Activated CD8-positive, alpha-beta memory T cell treated with anti-CD3 and anti-CD28 coated beads, Interleukin-2, amount 10 ng/mL, durations not matched to agents 7 days and 5 days (primary cell): Measurements from ENCODE around the gene EVC2. TPM values are rescaled to one million over a fixed set of nuclear protein-coding genes. Genes with fewer than 3 reads are reported as not detected.
"Not testable (repeated sequence)": the region's sequence is repeated elsewhere in the genome, so short reads cannot be mapped to it uniquely, and the experiment has no call there.

Experiments
- ATAC-seq: fragments of 150-1000 bp; cut with Tn5 transposase; one replicate; pipeline ENCODE4 v1.10.0; 2021; ENCODE audit warnings: moderate library complexity
- CTCF ChIA-PET: fragments of 350-600 bp; sonication (Branson Sonifier 250); formaldehyde crosslinking; loops from one replicate; lab custom pipeline; 2021; ENCODE audit warnings: antibody characterized with exemption; lab: Charles Lee
- DNase-seq: peaks from one replicate; pipeline ENCODE4 v3.0.0-alpha.2; 2020
- H3K27ac Mint-ChIP-seq: one replicate; pipeline ENCODE4 v1.8.0; 2021; ENCODE audit warnings: mild to moderate bottlenecking, mixed read lengths
- H3K27me3 Mint-ChIP-seq: one replicate; pipeline ENCODE4 v1.8.0; 2021; ENCODE audit warnings: mixed read lengths
- H3K36me3 Mint-ChIP-seq: one replicate; pipeline ENCODE4 v1.8.0; 2021; ENCODE audit warnings: mild to moderate bottlenecking, mixed read lengths
- H3K4me1 Mint-ChIP-seq: one replicate; pipeline ENCODE4 v1.8.0; 2021; ENCODE audit warnings: mixed read lengths
- H3K4me3 Mint-ChIP-seq: one replicate; pipeline ENCODE4 v1.8.0; 2021; ENCODE audit warnings: mild to moderate bottlenecking, moderate library complexity, mixed read lengths
- H3K9me3 Mint-ChIP-seq: one replicate; pipeline ENCODE4 v1.8.0; 2022; ENCODE audit warnings: low read depth, mixed read lengths
- total RNA-seq, 2 experiments: library from RNA; stranded (reverse); gene quantifications; one replicate each; pipeline ENCODE4 v1.2.3, GENCODE V29; 2021

EVC2 gene
- total RNA-seq, 2 experiments from 2014 or later: 1.3 to 1.4 TPM

DNA sequence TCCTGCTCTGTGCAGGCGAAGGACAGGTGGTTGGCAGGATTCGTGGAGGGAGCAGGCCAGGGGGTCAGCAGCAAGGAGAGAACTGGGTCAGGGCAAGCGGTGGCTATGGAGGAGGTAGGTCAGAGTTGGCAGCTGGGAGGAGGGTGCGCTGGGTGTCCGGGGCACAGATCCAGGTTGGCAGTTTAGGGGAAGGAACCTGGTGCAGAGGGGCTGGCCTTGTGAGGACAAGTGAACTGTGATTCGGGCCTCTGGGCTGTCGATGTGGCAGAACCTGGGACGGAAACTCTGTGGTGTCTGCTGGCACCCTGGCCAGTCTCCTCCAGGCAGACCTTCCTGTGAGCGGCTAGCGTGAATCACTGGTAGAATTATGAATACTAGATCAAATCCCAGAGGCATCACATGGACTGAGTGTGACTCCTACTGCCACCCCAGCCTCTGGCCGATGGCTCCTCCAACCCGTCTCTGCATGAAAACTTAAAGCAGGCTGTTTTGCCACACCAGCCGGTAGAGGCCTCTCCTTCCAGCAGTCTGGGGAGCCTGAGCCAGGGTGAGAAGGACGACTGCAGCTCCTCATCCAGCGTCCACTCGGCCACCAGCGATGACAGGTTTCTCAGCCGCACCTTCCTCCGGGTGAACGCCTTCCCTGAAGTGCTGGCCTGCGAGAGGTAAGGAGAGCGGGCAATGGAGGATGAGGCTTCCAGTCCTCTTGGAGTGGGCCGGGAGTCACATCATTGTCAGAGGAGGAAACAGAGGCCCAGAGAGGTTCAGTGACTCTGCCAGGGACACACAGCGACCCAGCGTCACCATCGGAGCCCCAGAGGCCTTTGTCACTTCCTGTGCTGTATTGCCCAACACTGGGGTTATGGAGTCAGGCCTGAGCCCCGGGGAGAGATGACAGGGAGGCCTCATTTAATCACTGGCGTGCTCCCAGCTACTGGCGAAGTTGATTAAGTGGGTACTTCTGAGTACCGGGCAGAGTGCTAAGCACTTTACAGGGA, 22.9 kb upstream of the EVC2 start:
- H3K4me1 Mint-ChIP-seq: no peaks in the 10 kb centered on the region
- peaks cover 7% of the 10 kb centered on the region for H3K9me3 Mint-ChIP-seq
- H3K27me3 Mint-ChIP-seq: no peaks in the 10 kb centered on the region
- peaks cover under 1% of the 10 kb centered on the region for H3K36me3 Mint-ChIP-seq
- ATAC-seq (no peak), DNase-seq (no peak)
- CTCF ChIA-PET: no interaction called here
- no peak overlapping the region for H3K27ac Mint-ChIP-seq
- no peak overlapping the region for H3K4me3 Mint-ChIP-seq

DNA sequence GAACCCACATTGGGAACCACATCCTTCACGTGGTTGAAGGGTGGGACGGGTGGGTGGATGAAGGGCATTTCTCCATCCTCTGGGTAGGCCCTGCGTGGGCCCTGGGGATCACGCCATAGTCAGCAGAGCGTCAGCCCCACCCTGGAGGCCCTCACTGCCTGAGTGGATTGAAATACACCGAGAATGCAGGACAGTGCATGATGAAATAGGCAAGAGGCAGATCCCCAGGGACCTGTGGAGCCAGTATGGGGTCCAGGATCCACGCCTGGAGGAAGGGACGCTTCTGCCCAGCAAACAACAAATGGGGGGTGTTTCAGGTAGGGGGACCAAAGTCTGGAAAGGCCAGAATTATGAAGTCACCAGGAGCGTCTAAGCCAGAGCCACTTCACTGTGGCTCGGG, 22.1 kb upstream of the EVC2 start:
- CTCF ChIA-PET: no interaction called here
- Mint-ChIP-seq H3K27ac (no peak overlapping the region), H3K9me3 (peaks cover 7% of the 10 kb centered on the region), H3K4me1 (no peaks in the 10 kb centered on the region), H3K36me3 (peaks cover 2% of the 10 kb centered on the region), H3K4me3 (no peak overlapping the region), H3K27me3 (no peaks in the 10 kb centered on the region)
- no peak for ATAC-seq
- no peak for DNase-seq

DNA sequence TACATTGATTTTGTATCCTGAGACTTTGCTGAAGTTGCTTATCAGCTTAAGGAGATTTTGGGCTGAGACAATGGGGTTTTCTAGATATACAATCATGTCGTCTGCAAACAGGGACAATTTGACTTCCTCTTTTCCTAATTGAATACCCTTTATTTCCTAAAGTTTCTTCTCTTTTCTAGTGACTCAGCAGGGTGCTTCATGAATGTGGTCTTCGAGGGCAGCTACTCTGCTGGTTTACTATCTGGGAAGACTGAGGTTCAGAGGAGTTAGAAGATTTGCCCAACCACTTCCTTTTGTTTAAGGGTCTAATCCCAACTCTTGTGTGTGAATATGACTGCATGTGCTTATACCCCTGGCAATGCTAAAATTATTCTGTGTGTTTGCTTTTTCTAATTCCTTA, 20.1 kb upstream of the EVC2 start:
- H3K9me3 Mint-ChIP-seq, ATAC-seq, H3K27ac Mint-ChIP-seq, H3K36me3 Mint-ChIP-seq, H3K4me3 Mint-ChIP-seq, DNase-seq, CTCF ChIA-PET, H3K27me3 Mint-ChIP-seq, H3K4me1 Mint-ChIP-seq: not testable (repeated sequence)

DNA sequence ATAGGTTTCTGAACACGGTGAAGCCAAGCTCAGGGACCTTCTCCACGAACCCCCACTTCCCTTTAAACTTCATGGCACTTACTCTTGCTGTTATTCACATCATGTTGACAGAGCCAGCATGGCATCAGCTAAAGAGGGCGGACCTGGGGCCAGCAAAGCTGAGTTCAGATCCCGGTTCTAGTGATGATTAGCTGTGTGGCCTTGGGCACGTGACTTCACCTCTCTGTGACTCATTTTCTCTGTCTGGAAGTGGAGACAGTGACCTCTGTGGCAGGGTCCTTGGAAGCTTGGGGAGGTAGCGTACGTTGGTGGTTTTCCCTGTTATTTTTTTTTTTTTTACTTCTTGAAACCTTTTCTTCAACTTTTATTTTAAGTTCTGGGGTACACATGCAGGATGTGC, 16.0 kb upstream of the EVC2 start:
- Mint-ChIP-seq H3K27ac (no peak overlapping the region), H3K27me3 (no peaks in the 10 kb centered on the region), H3K36me3 (peaks cover 2% of the 10 kb centered on the region), H3K4me1 (no peaks in the 10 kb centered on the region), H3K4me3 (no peak overlapping the region), H3K9me3 (peaks cover 6% of the 10 kb centered on the region)
- CTCF ChIA-PET: no interaction called here
- ATAC-seq (no peak), DNase-seq (no peak)

DNA sequence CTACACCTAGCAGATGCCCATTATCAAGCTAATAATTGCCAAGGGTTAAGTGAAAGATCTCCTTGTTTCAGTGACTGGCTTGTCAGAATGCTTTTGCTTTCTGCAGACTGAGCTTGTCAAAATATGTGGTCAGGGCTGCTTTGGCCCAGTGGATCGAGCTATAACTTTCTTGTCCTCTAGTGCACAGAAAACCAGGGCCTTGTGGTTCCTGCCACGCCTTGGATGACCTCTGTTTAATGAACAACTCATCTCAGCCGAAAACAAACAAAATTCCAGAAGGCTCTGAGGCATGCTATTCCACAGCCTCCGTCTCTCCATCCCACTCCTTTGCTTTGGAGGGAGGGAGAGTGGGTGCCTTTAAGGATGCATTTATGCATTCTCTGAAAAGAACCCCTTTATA, 14.0 kb upstream of the EVC2 start:
- no peak overlapping the region for H3K4me3 Mint-ChIP-seq
- CTCF ChIA-PET: no interaction called here
- ATAC-seq: no peak

DNA sequence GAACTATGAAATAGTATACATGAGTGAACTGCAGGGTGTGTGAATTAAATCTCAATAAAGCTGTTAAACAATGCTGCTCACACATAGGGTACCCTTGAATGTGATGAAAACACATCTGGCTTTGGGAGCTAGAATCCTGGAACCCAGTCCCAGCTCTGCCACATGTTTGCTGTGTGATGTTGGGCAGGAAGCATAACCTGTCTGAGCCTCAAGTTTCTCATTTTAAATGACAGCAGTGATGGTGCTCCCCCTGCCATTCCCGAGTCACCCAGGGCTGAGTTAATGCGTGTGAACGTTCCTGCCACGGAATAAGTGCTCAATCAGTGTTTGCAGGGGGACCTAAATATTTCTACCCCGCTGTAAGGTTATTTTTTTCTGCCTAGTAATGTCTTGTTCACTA, 13.6 kb upstream of the EVC2 start:
- H3K9me3 Mint-ChIP-seq: no peaks in the 10 kb centered on the region
- no peak overlapping the region for H3K27ac Mint-ChIP-seq
- DNase-seq: no peak
- no peak overlapping the region for H3K4me3 Mint-ChIP-seq
- H3K4me1 Mint-ChIP-seq: no peaks in the 10 kb centered on the region
- CTCF ChIA-PET: no interaction called here
- no peaks in the 10 kb centered on the region for H3K27me3 Mint-ChIP-seq
- H3K36me3 Mint-ChIP-seq: peaks cover 3% of the 10 kb centered on the region
- no peak for ATAC-seq

More for the DNA sequence above, 14.0 kb upstream of the EVC2 start:
- Mint-ChIP-seq H3K27ac (no peak overlapping the region), H3K27me3 (no peaks in the 10 kb centered on the region), H3K9me3 (no peaks in the 10 kb centered on the region), H3K36me3 (peaks cover 2% of the 10 kb centered on the region), H3K4me1 (no peaks in the 10 kb centered on the region)
- DNase-seq: no peak

DNA sequence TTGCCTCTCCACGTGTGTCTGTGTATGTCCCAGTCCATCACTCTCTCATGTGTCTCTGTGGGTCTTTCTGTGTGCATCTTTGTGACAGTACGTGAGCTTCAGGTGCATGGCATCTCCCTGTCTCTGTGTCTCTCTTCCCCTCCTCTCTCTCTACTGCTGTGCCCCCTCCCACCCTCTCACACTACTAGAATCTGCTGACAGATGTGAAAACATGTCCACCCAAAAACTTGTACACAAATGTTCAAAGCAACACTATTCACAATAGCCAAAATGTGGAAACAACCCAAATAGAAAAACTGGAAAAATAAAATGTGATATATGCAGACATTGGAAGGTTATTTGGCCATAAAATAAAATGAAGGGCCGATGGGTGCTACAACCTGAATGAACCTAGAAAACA, 12.6 kb upstream of the EVC2 start:
- no peak for ATAC-seq
- Mint-ChIP-seq H3K27ac (no peak overlapping the region), H3K9me3 (no peaks in the 10 kb centered on the region), H3K4me1 (no peaks in the 10 kb centered on the region), H3K4me3 (no peak overlapping the region), H3K27me3 (no peaks in the 10 kb centered on the region), H3K36me3 (peaks cover 1% of the 10 kb centered on the region)
- no peak for DNase-seq
- CTCF ChIA-PET: no interaction called here

DNA sequence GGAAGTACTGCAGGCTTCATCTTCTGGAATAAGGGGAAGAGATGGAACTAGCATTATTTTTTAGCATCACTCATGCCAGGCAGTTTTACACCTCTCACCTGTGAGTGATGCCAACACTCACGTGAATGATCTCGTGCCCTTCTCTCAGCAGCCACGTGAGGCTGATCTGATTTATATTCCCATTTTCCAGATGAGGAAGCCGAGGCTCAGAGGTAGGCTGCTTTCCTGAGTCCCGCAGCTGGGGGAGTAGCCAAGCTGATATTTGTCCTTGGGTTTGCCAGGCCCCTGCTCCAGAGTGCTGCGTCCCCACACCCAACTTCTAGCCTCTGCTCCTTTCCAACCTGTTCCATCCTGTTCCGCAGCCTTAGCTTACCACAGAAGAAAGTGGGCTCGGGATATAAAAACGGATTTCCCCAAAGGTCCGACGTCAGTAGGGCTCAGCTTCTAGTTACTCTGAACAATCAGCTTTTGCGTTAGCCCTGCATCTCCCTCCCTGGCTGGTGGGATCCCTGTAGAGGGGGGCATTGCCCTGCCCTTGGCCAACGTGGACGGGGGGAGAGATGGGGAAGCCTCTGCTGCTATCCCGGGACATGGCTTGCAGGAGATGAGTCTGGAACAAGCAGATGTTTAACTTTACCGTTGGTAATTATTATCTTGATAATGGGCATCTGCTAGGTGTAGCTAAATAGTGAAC, 11.9 kb upstream of the EVC2 start:
- Mint-ChIP-seq H3K9me3 (peaks cover under 1% of the 10 kb centered on the region), H3K4me1 (no peaks in the 10 kb centered on the region)
- ATAC-seq: no peak

DNA sequence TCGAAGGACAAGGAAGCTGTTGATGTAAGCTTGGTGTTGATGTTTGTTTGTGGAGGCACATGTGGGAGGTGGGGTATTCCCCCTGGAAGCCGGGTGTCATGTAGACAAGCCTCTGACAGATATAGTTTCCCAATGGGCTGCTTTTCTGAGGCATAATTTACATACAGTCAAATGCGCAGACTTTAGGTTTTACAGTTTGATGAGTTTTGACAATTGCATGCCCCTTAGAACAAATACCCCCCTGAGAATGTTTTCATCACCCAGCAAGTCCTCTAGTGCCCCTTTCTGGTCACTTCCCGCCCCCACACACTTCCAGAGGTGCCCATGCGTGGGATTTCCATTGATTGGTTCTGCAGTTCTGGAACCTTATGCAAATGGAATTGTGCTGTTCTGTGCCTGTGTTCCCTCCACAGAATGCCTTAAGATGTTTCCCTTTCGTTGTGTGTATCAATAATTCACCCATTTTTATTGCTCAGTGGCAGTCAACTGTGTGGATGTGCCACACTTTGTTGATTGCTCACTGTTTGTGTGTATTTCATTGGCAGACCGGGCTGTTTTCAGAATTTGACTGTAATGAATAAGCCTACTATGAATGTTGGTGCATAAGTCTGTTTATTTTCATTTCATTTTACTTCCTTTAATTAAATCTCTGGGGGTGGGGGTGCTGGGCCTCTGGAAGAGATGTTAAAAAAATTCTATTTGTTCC, 11.1 kb upstream of the EVC2 start:
- Mint-ChIP-seq H3K27me3 (no peaks in the 10 kb centered on the region), H3K27ac (no peak overlapping the region), H3K36me3 (peaks cover 4% of the 10 kb centered on the region), H3K9me3 (peaks cover 6% of the 10 kb centered on the region), H3K4me1 (no peaks in the 10 kb centered on the region), H3K4me3 (no peak overlapping the region)
- ATAC-seq (no peak), DNase-seq (no peak)
- CTCF ChIA-PET: no interaction called here

More for the DNA sequence above, 11.9 kb upstream of the EVC2 start:
- H3K36me3 Mint-ChIP-seq: peaks cover 1% of the 10 kb centered on the region
- no peak overlapping the region for H3K27ac Mint-ChIP-seq
- H3K27me3 Mint-ChIP-seq: no peaks in the 10 kb centered on the region
- DNase-seq: no peak
- no peak overlapping the region for H3K4me3 Mint-ChIP-seq
- CTCF ChIA-PET: no interaction called here

DNA sequence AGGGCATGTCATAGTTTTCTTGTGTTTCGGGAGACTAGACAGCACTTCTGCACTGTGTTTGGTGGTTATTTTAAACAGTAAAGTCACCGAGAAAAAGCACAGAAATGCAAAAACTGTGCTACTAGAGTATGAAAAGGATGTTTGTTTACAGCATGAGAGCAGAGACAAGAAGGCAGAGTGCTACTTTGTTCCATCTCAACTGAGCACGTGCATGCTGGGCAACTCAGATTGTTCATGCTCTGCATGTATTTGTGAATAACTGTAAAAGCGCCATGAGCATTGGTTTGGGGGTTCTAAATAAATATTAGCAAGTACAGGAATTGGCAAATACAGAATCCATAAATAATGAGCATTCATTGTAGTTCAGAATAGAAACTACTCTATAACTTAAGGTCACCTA, 10.1 kb upstream of the EVC2 start:
- H3K4me3 Mint-ChIP-seq: no peak overlapping the region
- no peaks in the 10 kb centered on the region for H3K4me1 Mint-ChIP-seq
- H3K27ac Mint-ChIP-seq: no peak overlapping the region
- no peak for DNase-seq
- H3K27me3 Mint-ChIP-seq: no peaks in the 10 kb centered on the region
- H3K36me3 Mint-ChIP-seq: peaks cover 6% of the 10 kb centered on the region
- H3K9me3 Mint-ChIP-seq: peaks cover 6% of the 10 kb centered on the region
- CTCF ChIA-PET: no interaction called here
- no peak for ATAC-seq

DNA sequence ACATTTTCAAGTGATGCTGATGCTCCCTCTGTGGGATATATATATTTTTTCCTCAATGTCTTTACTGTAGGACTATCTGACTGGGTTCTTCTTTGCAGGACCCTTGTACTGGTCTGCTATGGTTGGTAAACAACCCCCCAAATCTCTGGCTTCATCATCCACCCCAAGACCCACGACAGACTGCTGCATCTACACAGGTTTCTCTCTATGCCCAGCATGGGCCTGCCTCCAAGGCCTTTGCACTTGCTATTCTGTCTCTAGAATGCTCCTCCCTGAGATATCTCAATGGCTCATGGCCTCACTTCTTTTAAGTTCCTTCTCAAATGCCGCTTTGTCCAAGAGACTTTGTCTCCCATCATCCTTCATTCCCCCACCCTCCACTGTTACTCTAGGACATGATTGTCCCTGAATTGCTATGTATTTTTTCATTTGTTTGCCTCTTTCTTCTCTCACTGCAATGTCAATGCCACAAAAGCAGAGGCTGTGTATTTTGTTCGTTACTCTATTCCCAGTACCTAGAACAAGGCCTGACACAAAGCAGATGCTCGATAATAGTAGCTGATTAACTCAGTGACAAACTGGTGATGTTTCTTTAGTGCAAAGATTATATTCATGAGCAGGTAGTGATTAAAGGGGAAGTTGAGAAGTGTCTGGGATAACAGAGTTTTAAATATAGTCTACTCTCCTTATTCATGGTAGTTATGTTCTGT, 9.2 kb upstream of the EVC2 start:
- CTCF ChIA-PET: no interaction called here
- peaks cover 6% of the 10 kb centered on the region for H3K9me3 Mint-ChIP-seq
- H3K36me3 Mint-ChIP-seq: peaks cover 6% of the 10 kb centered on the region
- H3K4me3 Mint-ChIP-seq: no peak overlapping the region
- peaks cover 2% of the 10 kb centered on the region for H3K27me3 Mint-ChIP-seq
- H3K27ac Mint-ChIP-seq: no peak overlapping the region
- no peak for ATAC-seq
- peaks cover 1% of the 10 kb centered on the region for H3K4me1 Mint-ChIP-seq
- DNase-seq: no peak

DNA sequence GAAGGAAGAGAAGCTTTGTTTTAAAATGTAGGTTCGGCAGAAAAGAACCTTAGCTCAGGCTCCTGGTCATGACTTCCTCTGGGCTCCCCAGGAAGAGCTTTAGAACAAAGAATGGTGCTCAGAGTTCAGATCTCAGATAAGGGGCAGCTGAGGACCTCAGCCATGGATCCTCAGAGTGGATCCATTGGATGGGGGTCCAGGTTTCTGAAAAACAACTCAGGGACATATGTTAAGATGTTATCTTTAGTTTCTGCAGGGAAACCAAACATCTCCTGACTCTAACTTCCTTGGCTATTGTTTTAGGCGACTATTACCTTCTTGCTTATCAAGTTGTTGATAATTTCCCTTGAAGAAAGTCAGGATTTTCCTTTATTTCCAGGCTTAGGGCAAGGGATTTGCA, 8.0 kb upstream of the EVC2 start:
- Mint-ChIP-seq H3K27me3 (peaks cover 13% of the 10 kb centered on the region), H3K4me3 (no peak overlapping the region), H3K36me3 (peaks cover 8% of the 10 kb centered on the region), H3K4me1 (peaks cover 7% of the 10 kb centered on the region), H3K27ac (no peak overlapping the region), H3K9me3 (peaks cover 6% of the 10 kb centered on the region)
- CTCF ChIA-PET: no interaction called here
- ATAC-seq (no peak), DNase-seq (no peak)

DNA sequence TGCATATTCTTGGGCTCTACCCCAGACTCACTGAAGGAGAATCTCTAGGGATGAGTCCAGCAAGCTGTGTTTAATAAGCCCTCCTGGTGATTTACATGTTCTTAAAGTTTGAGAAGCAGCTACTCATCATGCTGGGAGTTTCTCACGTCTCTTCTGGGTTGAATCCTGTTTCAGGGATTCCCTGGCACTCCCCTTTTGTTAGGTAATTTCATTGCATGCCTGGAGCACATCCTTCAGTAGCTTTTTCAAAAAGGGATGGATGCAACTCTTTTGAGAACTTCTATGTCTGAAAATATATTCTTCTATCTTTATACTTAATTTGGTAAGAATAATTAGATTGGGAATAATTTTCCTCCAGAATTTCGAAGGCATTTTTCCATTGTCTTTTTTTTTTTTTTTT, 7.0 kb upstream of the EVC2 start:
- Mint-ChIP-seq H3K27me3 (peaks cover 20% of the 10 kb centered on the region), H3K4me1 (peaks cover 10% of the 10 kb centered on the region), H3K36me3 (peaks cover 8% of the 10 kb centered on the region), H3K4me3 (no peak overlapping the region), H3K27ac (no peak overlapping the region), H3K9me3 (peaks cover 6% of the 10 kb centered on the region)
- ATAC-seq (no peak), DNase-seq (no peak)
- CTCF ChIA-PET: interaction anchor here (0.7 kb wide), 2 partner anchors 56 to 1025 kb away, joined by 3 read pairs; no protein-coding TSS in a partner anchor
